ENCODE data around the gene LRIG1.

The LRIG1 gene

DNA sequence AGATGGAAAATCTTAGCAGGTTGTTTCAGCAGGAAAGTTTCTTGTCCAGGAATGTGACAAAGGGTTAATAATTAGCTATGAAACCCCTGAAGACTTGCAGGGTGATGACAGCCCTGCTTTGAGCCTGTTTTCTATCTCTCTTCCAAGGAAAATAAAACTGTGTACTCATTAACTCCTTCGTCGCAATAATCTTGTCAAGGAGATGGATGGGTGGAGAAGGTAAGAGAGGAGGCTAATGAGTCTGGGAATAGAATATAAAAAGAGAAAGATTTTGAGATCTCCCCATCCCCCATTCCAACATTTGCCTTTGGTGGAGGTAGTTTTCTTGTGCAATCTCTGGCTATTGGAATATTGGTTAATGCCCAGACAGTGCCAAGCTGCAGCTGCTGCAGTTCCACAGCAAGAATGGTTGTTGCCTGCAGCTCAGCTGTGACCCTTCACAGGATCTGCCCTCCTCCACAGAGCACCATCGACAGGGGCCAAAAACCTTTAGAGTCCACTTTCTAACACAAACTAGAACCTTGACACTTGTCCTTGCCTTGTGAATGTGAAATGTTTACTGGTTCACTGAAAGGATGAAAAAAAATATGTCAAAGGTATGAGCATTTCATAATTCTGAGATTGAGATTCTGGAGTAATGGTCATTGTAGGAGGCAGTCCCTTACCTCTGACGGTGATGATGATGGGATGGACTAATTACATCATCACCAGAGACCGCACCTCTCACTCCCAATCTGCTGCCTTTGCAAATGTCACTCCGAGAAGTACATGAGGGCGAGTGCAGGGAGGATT is 4.2 kb upstream of the LRIG1 start:
- TF ChIP-seq, protein P1, sequence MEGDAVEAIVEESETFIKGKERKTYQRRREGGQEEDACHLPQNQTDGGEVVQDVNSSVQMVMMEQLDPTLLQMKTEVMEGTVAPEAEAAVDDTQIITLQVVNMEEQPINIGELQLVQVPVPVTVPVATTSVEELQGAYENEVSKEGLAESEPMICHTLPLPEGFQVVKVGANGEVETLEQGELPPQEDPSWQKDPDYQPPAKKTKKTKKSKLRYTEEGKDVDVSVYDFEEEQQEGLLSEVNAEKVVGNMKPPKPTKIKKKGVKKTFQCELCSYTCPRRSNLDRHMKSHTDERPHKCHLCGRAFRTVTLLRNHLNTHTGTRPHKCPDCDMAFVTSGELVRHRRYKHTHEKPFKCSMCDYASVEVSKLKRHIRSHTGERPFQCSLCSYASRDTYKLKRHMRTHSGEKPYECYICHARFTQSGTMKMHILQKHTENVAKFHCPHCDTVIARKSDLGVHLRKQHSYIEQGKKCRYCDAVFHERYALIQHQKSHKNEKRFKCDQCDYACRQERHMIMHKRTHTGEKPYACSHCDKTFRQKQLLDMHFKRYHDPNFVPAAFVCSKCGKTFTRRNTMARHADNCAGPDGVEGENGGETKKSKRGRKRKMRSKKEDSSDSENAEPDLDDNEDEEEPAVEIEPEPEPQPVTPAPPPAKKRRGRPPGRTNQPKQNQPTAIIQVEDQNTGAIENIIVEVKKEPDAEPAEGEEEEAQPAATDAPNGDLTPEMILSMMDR (IDR thresholded peaks at IDR 0.05; ENCODE audit: borderline replicate concordance, insufficient read depth, low read depth, low read length), result no peak
- no peak overlapping the region for H3K4me3 ChIP-seq (ENCODE audit: low read depth, low read length)

DNA sequence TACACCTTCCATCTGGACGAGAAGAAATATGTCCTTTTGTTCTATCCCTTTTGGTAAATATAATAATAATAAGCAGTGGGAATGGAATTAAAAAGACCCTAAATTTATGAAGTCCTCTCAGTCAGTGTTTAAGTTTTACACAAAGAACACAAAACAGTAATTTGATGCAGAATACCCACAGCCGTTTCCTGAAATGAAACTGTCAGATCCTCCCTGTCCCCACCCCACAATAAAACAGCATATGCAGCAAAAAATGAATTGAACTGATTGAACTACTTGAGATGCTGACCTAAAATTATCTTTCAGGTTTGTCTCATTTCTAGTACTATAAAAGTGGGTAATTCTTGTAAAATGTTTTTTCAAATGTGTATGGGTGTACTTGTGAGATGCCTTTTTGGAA is 2.2 kb upstream of the LRIG1 start:
- TF ChIP-seq, protein P1 (IDR thresholded peaks at IDR 0.05; ENCODE audit: borderline replicate concordance, insufficient read depth, low read depth, low read length), result no peak
- H3K4me3 ChIP-seq (ENCODE audit: low read depth, low read length), result no peak overlapping the region

DNA sequence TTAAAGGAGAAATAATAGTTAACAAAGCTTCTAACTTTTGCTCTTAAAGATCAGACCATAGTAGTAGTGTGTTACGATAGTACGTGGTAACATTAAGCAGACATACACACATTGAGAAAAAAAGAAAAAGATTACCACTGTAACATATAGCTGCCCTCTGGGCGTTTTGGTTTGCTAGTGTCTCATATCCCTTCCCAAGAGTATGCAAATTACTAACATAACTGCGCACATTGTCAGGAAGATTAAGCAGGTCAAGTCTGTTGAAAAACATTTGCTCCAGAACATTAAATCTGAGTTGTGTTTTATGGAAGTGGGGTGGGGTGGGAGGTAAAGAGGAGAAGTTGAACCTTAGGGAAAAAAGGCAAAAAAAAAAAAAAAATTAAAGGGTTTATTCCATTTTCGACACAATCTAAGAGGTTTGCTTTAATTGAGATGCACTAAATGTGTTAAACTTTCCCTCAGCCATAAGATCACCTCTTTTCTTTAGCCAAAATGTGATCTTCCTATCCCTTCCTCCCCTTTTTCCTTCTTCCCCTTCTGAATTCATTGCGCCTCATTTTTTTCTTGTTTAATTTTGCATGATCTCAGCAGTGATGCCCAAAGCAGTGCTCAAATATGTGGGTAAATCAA is 1.5 kb upstream of the LRIG1 start:
- H3K4me3 ChIP-seq (ENCODE audit: low read depth, low read length), result no peak overlapping the region
- TF ChIP-seq, protein P1 (IDR thresholded peaks at IDR 0.05; ENCODE audit: borderline replicate concordance, insufficient read depth, low read depth, low read length), result no peak

DNA sequence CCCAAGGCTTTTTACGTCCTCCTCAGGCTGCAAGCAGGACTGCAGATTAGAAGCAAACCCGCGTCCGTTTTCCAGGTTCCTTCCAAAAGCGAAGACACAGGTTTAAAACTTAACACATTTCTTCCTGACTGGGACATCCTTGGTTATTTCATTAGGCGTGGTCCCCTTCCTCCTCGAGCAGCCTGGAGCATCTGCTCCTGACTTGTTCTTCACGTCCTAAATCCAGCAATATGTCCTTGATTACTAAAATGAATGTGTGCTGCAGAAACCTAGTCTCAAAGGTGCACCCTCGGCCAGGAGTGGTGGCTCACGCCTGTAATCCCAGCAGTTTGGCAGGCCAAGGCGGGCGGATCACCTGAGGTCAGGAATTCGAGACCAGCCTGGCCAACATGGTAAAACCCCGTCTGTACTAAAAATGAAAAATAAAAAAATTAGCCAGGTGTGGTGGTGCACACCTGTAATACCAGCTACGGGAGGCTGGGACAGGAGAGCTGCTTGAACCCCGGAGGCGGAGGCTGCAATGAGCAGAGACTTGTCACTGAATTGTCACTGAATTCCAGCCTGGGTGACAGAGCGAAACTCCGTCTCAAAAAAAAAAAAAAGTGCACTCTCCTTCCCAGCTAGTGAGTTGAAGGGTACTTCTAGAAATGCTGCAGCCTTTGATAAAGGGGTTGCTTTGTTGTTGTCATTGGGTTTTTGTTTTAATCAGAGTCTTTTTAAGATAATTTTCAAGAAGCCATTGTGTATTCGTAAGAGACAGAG is 842 bp upstream of the LRIG1 start:
- TF ChIP-seq, protein P1 (IDR thresholded peaks at IDR 0.05; ENCODE audit: borderline replicate concordance, insufficient read depth, low read depth, low read length), result peak; percentile 10; the same call in 1 of the 2 replicates
- H3K4me3 ChIP-seq (ENCODE audit: low read depth, low read length), result peak overlapping the region; percentile 36

DNA sequence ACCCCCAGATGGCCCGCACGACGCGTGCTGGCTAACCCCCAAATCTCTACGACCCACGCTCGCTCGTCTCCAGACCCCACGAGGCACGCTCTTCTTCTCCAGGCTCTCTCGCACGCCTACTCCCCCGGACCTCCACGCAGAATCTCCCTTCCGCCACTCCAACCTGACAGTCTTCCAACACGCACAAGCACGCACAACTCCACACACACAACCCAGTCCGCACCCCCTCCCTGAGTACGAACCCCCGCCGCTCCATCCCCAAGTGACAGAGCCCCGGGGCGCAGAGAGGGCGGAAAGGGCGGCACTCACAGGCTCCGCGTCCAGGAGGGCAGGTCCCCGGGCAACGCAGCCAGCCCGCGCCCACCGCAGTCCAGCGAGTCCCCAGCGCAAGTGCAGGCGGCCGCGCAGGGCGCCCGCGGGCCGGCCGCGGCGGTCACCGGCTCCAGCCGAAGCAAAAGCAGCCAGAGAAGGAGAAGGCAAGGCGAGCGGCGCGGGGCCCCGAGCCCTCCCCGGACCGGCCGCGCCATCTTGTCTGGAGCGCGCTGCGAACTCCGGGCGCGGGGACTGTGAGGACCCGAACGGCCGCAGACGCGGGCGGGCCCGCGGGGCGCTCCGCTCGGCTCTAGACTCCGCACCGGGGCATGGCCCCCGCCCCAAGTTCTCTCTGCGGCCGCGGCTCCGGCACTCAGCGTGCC is 794 bp downstream of the LRIG1 start:
- TF ChIP-seq, protein P1 (IDR thresholded peaks at IDR 0.05; ENCODE audit: borderline replicate concordance, insufficient read depth, low read depth, low read length), result no peak
- peak overlapping the region; percentile 90 for H3K4me3 ChIP-seq (ENCODE audit: low read depth, low read length)

DNA sequence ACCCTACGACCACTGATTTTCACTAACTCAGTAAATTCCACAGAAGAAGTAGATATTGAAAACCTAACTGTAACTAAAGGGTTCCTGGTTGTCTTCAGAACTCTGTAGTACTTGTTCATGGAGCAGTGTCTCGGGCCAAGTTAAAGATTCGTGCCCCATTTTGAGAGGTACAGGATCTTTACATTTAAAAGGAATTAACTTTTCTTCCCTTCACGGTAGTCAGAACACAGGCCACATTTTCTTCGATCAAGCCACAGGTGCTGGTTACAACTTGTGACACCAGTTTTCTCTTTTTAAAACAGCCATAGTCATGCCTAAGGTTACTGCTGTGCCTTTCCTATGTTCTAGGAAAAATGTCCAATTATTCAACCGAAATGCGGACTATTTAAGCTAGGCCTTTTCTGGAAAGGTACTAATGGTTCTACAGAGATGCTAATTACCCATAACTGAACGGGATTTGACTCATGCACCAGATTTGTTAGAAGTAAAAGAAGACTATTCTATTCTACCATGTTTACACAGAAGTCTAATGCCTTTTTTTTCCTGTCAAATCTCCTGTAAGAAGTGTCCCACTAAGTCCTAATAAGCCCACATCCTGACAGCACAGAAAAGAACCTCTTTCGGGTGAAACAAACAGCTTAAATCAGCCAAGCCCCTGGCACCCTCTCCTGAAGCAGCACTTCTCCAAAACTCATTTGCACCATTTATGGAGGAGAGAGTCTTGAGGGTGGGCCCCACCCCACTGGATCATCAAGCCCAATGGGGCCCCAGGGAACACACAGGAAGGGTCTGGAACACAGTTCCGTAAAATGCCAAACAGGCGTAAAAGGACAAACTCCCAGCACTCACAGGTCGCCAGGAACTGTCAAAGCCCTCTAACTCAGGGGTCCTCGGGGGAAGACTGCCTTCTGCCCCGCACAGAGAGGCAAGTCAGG is 1.9 kb downstream of the LRIG1 start:
- TF ChIP-seq, protein P1 (IDR thresholded peaks at IDR 0.05; ENCODE audit: borderline replicate concordance, insufficient read depth, low read depth, low read length), result no peak
- H3K4me3 ChIP-seq (ENCODE audit: low read depth, low read length), result peak overlapping the region; percentile 90

Data from GM12875 (cell line).